HepG2 (cell line): ENCODE data around the gene QKI. TPM values are rescaled to one million over a fixed set of nuclear protein-coding genes. Genes with fewer than 3 reads are reported as not detected.
"Not testable (repeated sequence)": the region's sequence is repeated elsewhere in the genome, so short reads cannot be mapped to it uniquely, and the experiment has no call there.

Source experiments
- ATAC-seq: fragments of 200-7000 bp; cut with Tn5 transposase; 3 replicates; pipeline ENCODE4 v1.9.1; 2020; ENCODE audit warnings: mild to moderate bottlenecking, moderate library complexity
- BruUV-seq: library from RNA; stranded (reverse); fragments of 400-500 nt; replicated peaks from 2 replicates; lab custom pipeline; 2021; lab: Mats Ljungman, UMichigan
- CTCF ChIA-PET: fragments of 300-600 bp; formaldehyde crosslinking; extraction: SDS; loops from one replicate; lab custom pipeline; 2021; ENCODE audit warnings: low total read pairs, inconsistent platforms, low intra/inter-chr PET ratio; lab: Yijun Ruan, JAX
- POLR2A ChIA-PET: fragments of 350-600 bp; sonication (Branson Sonifier 250); formaldehyde crosslinking; loops from one replicate; lab custom pipeline; 2020; ENCODE audit warnings: antibody characterized with exemption, inconsistent platforms; lab: Yijun Ruan, JAX
- DNase-seq: peaks from one replicate; pipeline ENCODE4 v3.0.0-alpha.2; 2015; ENCODE audit warnings: low spot score
- FAIRE-seq: peaks from 3 replicates; lab custom pipeline; 2011; peaks lifted over from hg19 to GRCh38; lab: Jason Lieb, UNC
- H2AFZ ChIP-seq: one replicate; pipeline ENCODE4 v1.6.1; 2011; ENCODE audit warnings: low read length, inconsistent platforms
- H3K27ac ChIP-seq: fragments of 300-600 bp; 3 replicates; pipeline ENCODE4 v1.8.0; 2011; ENCODE audit warnings: mixed run types, mild to moderate bottlenecking, mixed read lengths, low read length, inconsistent platforms; ENCODE audit not compliant: insufficient read depth; ENCODE audit errors: extremely low read length
- H3K27me3 ChIP-seq, 2 experiments: fragments of 200-600 bp in 1 of 2; 2 replicates in 1 of 2; 3 replicates in 1 of 2; pipeline versions ENCODE4 v1.6.0 to v1.8.0; 2011; ENCODE audit warnings: low read length in 2 of 2, mild to moderate bottlenecking in 2 of 2, moderate library complexity in 2 of 2, inconsistent platforms in 1 of 2; ENCODE audit not compliant: insufficient read depth in 2 of 2, control insufficient read depth in 1 of 2
- H3K36me3 ChIP-seq, 2 experiments: fragments of 200-600 bp in 1 of 2; replicated peaks in 1 of 2; 2 replicates in 1 of 2; 3 replicates in 1 of 2; pipeline versions ENCODE4 v1.5.1 to v1.8.0; 2011; ENCODE audit warnings: low read length in 2 of 2, inconsistent platforms in 1 of 2; ENCODE audit not compliant: insufficient read depth in 2 of 2, control insufficient read depth in 1 of 2
- H3K4me1 ChIP-seq: 2 replicates; pipeline ENCODE4 v1.5.1; 2012; ENCODE audit warnings: low read length, inconsistent platforms; ENCODE audit not compliant: insufficient read depth
- H3K4me2 ChIP-seq: 2 replicates; pipeline ENCODE4 v1.6.0; 2011; ENCODE audit warnings: low read depth, low read length, inconsistent platforms
- H3K4me3 ChIP-seq, 3 experiments: fragments of 200-600 bp in 1 of 3; sonication (generic), shearing (Covaris generic) in 1 of 3; replicated peaks in 1 of 3; 2 replicates each; pipeline ENCODE4 v1.5.1; 2011 to 2016; ENCODE audit warnings: low read length in 3 of 3, inconsistent platforms in 2 of 3, low read depth in 2 of 3, mild to moderate bottlenecking in 2 of 3, control low read depth in 1 of 3, mixed read lengths in 1 of 3; ENCODE audit not compliant: insufficient read depth in 1 of 3
- H3K79me2 ChIP-seq: one replicate; pipeline ENCODE4 v1.6.1; 2011; ENCODE audit warnings: low read length, inconsistent platforms; ENCODE audit not compliant: insufficient read depth
- H3K9ac ChIP-seq: 2 replicates; pipeline ENCODE4 v1.6.0; 2011; ENCODE audit warnings: mild to moderate bottlenecking, low read depth, low read length, inconsistent platforms; ENCODE audit not compliant: insufficient read depth
- H3K9me3 ChIP-seq: 2 replicates; pipeline ENCODE4 v1.5.1; 2012; ENCODE audit warnings: mild to moderate bottlenecking, low read length
- H4K20me1 ChIP-seq: 2 replicates; pipeline ENCODE4 v1.6.0; 2011; ENCODE audit warnings: inconsistent platforms, mild to moderate bottlenecking, low read length, moderate library complexity; ENCODE audit not compliant: insufficient read depth
- HBP1 ChIP-seq: IDR thresholded peaks from 2 replicates; pipeline ENCODE4 v1.6.1; 2016; ENCODE audit warnings: low read depth, control low read depth
- KDM4B ChIP-seq: sonication (generic); formaldehyde crosslinking; IDR thresholded peaks from 2 replicates; pipeline ENCODE4 v1.4.0; 2020; ENCODE audit warnings: missing genetic modification reagents
- NFYC ChIP-seq: IDR thresholded peaks from 2 replicates; pipeline ENCODE4 v1.6.1; 2016; ENCODE audit warnings: missing genetic modification reagents, missing compliant biosample characterization
- POGZ ChIP-seq: sonication (generic); formaldehyde crosslinking; IDR thresholded peaks from 2 replicates; pipeline ENCODE4 v1.4.0; 2020; ENCODE audit warnings: mild to moderate bottlenecking, missing genetic modification reagents
- ZBTB14 ChIP-seq: sonication (generic); formaldehyde crosslinking; IDR thresholded peaks from 2 replicates; pipeline ENCODE4 v1.4.0; 2020; ENCODE audit warnings: missing genetic modification reagents
- ZNF770 ChIP-seq: sonication (generic); formaldehyde crosslinking; IDR thresholded peaks from 2 replicates; pipeline ENCODE4 v1.5.0; 2020; ENCODE audit warnings: mild to moderate bottlenecking, missing genetic modification reagents
- WGBS: methylation state at CpG from one replicate; pipeline ENCODE4 v1.1.6; 2017; ENCODE audit warnings: low lambda C conversion rate; 5-methylcytosine and 5-hydroxymethylcytosine counted together
- in situ Hi-C: cut with HindIII; loops from 2 replicates; pipeline ENCODE4 v1.10.0; 2017; ENCODE audit warnings: low pct_unique_long_range_greater_than_20kb; ENCODE audit not compliant: extremely low pct_ligation_motif_present
- intact Hi-C: fragments of 100-400 bp; cut with micrococcal nuclease; formaldehyde crosslinking; loops from one replicate; pipeline ENCODE4 v1.10.0; 2022; ENCODE audit not compliant: unreplicated experiment
- polyA plus RNA-seq, 8 experiments: library from polyadenylated mRNA; depleted of rRNA in 3 of 8; stranded (reverse) in 7 of 8; unstranded in 1 of 8; fragments of >200 nt; fragmentation: Illumina TruSeq in 4 of 8; extraction: Trizol in 4 of 8; gene quantifications; 2 replicates each; pipeline versions ENCODE4 v1.2.1 to v1.2.3, GENCODE V29; 2011 to 2016; ENCODE audit warnings: low read depth in 4 of 8, missing spikeins in 1 of 8, mixed read lengths in 1 of 8; ENCODE audit not compliant: insufficient read depth in 1 of 8
- total RNA-seq, 5 experiments: library from RNA; depleted of rRNA; stranded (reverse); fragments of >200 nt; fragmentation: Illumina TruSeq; extraction: Trizol; gene quantifications; 2 replicates each; pipeline ENCODE4 v1.2.3, GENCODE V29; 2016; ENCODE audit warnings: low read depth in 1 of 5

The QKI gene
- total and polyA plus RNA-seq, 2 of the 13 experiments (the other 11 are each of a cell fraction or from before 2014, with no cell fraction given), result 136 to 137 TPM

- 87% methylated on average over 2 of the region's 2 CpGs for whole genome bisulfite sequencing
- no peaks in the 10 kb centered on the region for H3K4me1 ChIP-seq
- TF ChIP-seq NFYC (CRISPR knock-in tag), result no peak
- no peak for TF ChIP-seq HBP1 (CRISPR knock-in tag)
- peak; percentile 62; the same call in 1 of the 2 replicates for TF ChIP-seq ZNF770 (CRISPR knock-in tag)
- no peak for TF ChIP-seq KDM4B
- TF ChIP-seq ZBTB14, result no peak
- TF ChIP-seq POGZ (CRISPR knock-in tag), result no peak
- H2AFZ ChIP-seq, result no peak overlapping the region
- H3K36me3 ChIP-seq, result peaks cover 0 to 17% of the 10 kb centered on the region in 2 experiments; a peak in 3 of 5 replicates
- H3K4me2 ChIP-seq, result no peak overlapping the region
- ATAC-seq (no peak), DNase-seq (no peak), FAIRE-seq (no peak)
- intact Hi-C loops (no loop called here), in situ Hi-C loops (no loop called here)
- no peak overlapping the region for H3K9ac ChIP-seq
- no peaks in the 10 kb centered on the region for H4K20me1 ChIP-seq
- no TSS peak for BruUV-seq
- ChIA-PET CTCF (no interaction called here), POLR2A (no interaction called here)
- no peak overlapping the region for H3K4me3 ChIP-seq
- peaks cover 18% of the 10 kb centered on the region for H3K9me3 ChIP-seq
- no peak overlapping the region for H3K27ac ChIP-seq
- peaks cover 62% of the 10 kb centered on the region for H3K79me2 ChIP-seq
- no peaks in the 10 kb centered on the region for H3K27me3 ChIP-seq
Measured at GRCh38 chr6:163474581-163474980, 60.1 kb downstream of the QKI start.

- peaks cover 50% of the 10 kb centered on the region for H3K79me2 ChIP-seq
- H4K20me1 ChIP-seq, H3K27ac ChIP-seq, H3K4me3 ChIP-seq, DNase-seq, in situ Hi-C loops, CTCF ChIA-PET, H3K9ac ChIP-seq, FAIRE-seq, H3K4me2 ChIP-seq, H3K9me3 ChIP-seq, ATAC-seq, H3K27me3 ChIP-seq, intact Hi-C loops, H2AFZ ChIP-seq, H3K4me1 ChIP-seq, BruUV-seq: not testable (repeated sequence)
- WGBS, result 99% methylated on average over 7 of the region's 7 CpGs
- H3K36me3 ChIP-seq, result peaks cover 0 to 25% of the 10 kb centered on the region in 2 experiments; a peak in 2 of 5 replicates
- POLR2A ChIA-PET, result interaction anchor here (0.7 kb wide), 1 partner anchor 78 kb away, joined by 3 read pairs; no protein-coding TSS in a partner anchor
Measured at GRCh38 chr6:163476946-163477345, 62.4 kb downstream of the QKI start.
